Activated CD4-positive, alpha-beta memory T cell treated with anti-CD3 and anti-CD28 coated beads, Interleukin-2, amount 10 ng/mL, durations not matched to agents 7 days and 5 days (primary cell): ENCODE measurements around the gene TOB2. TPM values are rescaled to one million over a fixed set of nuclear protein-coding genes. Genes with fewer than 3 reads are reported as not detected.

Source experiments
- CTCF ChIA-PET: fragments of 350-600 bp; sonication (Branson Sonifier 250); formaldehyde crosslinking; loops from one replicate; lab custom pipeline; 2021; ENCODE audit warnings: antibody characterized with exemption, inconsistent platforms; lab: Charles Lee
- POLR2A ChIA-PET: fragments of 350-600 bp; sonication (Branson Sonifier 250); formaldehyde crosslinking; loops from one replicate; lab custom pipeline; 2021; ENCODE audit warnings: antibody characterized with exemption; lab: Charles Lee
- DNase-seq: peaks from one replicate; pipeline ENCODE4 v3.0.0-alpha.2; 2020
- H3K27ac Mint-ChIP-seq: one replicate; pipeline ENCODE4 v1.8.0; 2021; ENCODE audit warnings: mild to moderate bottlenecking, mixed read lengths
- H3K27me3 Mint-ChIP-seq: one replicate; pipeline ENCODE4 v1.8.0; 2021; ENCODE audit warnings: mixed read lengths
- H3K36me3 Mint-ChIP-seq: one replicate; pipeline ENCODE4 v1.8.0; 2021; ENCODE audit warnings: low read depth, mixed read lengths
- H3K4me1 Mint-ChIP-seq: one replicate; pipeline ENCODE4 v1.8.0; 2021; ENCODE audit warnings: mixed read lengths
- H3K4me3 Mint-ChIP-seq: one replicate; pipeline ENCODE4 v1.8.0; 2021; ENCODE audit warnings: mild to moderate bottlenecking, mixed read lengths
- H3K9me3 Mint-ChIP-seq: one replicate; pipeline ENCODE4 v1.8.0; 2021; ENCODE audit warnings: mixed read lengths
- total RNA-seq, 2 experiments: library from RNA; stranded (reverse); gene quantifications; one replicate each; pipeline ENCODE4 v1.2.3, GENCODE V29; 2021

TOB2 gene
- 10 to 100 TPM; 38.7 to 41.2 TPM for total RNA-seq

- peak within 1 kb of the TSS; percentile 95 for H3K4me3 Mint-ChIP-seq
- H3K36me3 Mint-ChIP-seq, result peaks cover 31% of the 10 kb centered on the region
- ChIA-PET CTCF (interaction anchor here (0.5 to 3.0 kb wide), 6 partner anchors 10 to 919 kb away, joined by 3 to 11 read pairs (median 3); partner anchors contain the start of genes ACO2, PHF5A and PMM1), POLR2A (interaction anchor here (0.6 to 5.0 kb wide), 31 partner anchors 9 to 592 kb away, joined by 3 to 136 read pairs (median 7); partner anchors contain the start of genes ACO2, DESI1, PHF5A and PMM1)
- no peaks in the 10 kb centered on the region for H3K9me3 Mint-ChIP-seq
- H3K27me3 Mint-ChIP-seq, result no peaks in the 10 kb centered on the region
- peak within 1 kb of the TSS; percentile 93 for H3K27ac Mint-ChIP-seq
- peak; percentile 95 for DNase-seq
- peaks cover 33% of the 10 kb centered on the region for H3K4me1 Mint-ChIP-seq
Measured at GRCh38 chr22:41446639-41447434, at the start of gene TOB2. Gene TOB2 (minus strand): TSS chr22:41446801. CDS start chr22:41437345, 9,456 bp downstream.

GRCh38 chr22:41491374-41492100 lies 44.9 kb upstream of the TOB2 start:
- H3K4me3 Mint-ChIP-seq, result no peak overlapping the region
- ChIA-PET POLR2A (no interaction called here), CTCF (interaction anchor here (0.6 to 1.1 kb wide), 2 partner anchors 35 to 106 kb away, joined by 3 read pairs; no protein-coding TSS in a partner anchor)
- H3K4me1 Mint-ChIP-seq, result peaks cover 3% of the 10 kb centered on the region
- H3K27me3 Mint-ChIP-seq, result no peaks in the 10 kb centered on the region
- no peaks in the 10 kb centered on the region for H3K36me3 Mint-ChIP-seq
- no peak overlapping the region for H3K27ac Mint-ChIP-seq
- H3K9me3 Mint-ChIP-seq, result no peaks in the 10 kb centered on the region
- no peak for DNase-seq

- H3K36me3 Mint-ChIP-seq, result no peaks in the 10 kb centered on the region
- ChIA-PET CTCF (interaction anchor here (2.0 kb wide), 1 partner anchor 85 kb away, joined by 6 read pairs; no protein-coding TSS in a partner anchor), POLR2A (interaction anchor here (1.3 kb wide), 1 partner anchor 20 kb away, joined by 5 read pairs; the partner anchor contains the start of genes ACO2 and PHF5A)
- no peak for DNase-seq
- H3K9me3 Mint-ChIP-seq, result no peaks in the 10 kb centered on the region
- no peaks in the 10 kb centered on the region for H3K27me3 Mint-ChIP-seq
- peaks cover 13% of the 10 kb centered on the region for H3K4me1 Mint-ChIP-seq
- no peak overlapping the region for H3K4me3 Mint-ChIP-seq
- no peak overlapping the region for H3K27ac Mint-ChIP-seq
Measured at GRCh38 chr22:41488596-41489385, 42.2 kb upstream of the TOB2 start.

GRCh38 chr22:41488076-41488475 lies 41.5 kb upstream of the TOB2 start:
- Mint-ChIP-seq H3K27me3 (no peaks in the 10 kb centered on the region), H3K36me3 (no peaks in the 10 kb centered on the region), H3K4me3 (no peak overlapping the region), H3K4me1 (peaks cover 15% of the 10 kb centered on the region), H3K9me3 (no peaks in the 10 kb centered on the region), H3K27ac (no peak overlapping the region)
- ChIA-PET POLR2A (interaction anchor here (1.3 kb wide), 1 partner anchor 20 kb away, joined by 5 read pairs; the partner anchor contains the start of genes ACO2 and PHF5A), CTCF (interaction anchor here (2.0 kb wide), 1 partner anchor 84 kb away, joined by 6 read pairs; no protein-coding TSS in a partner anchor)
- no peak for DNase-seq

GRCh38 chr22:41487037-41487935 lies 40.7 kb upstream of the TOB2 start:
- no peak for DNase-seq
- CTCF ChIA-PET, result no interaction called here
- Mint-ChIP-seq H3K36me3 (no peaks in the 10 kb centered on the region), H3K4me3 (no peak overlapping the region), H3K4me1 (peaks cover 19% of the 10 kb centered on the region), H3K9me3 (no peaks in the 10 kb centered on the region), H3K27ac (no peak overlapping the region), H3K27me3 (no peaks in the 10 kb centered on the region)
- POLR2A ChIA-PET, result interaction anchor here (1.3 kb wide), 1 partner anchor 19 kb away, joined by 3 read pairs; the partner anchor contains the start of genes ACO2 and PHF5A

GRCh38 chr22:41485033-41485432 lies 38.4 kb upstream of the TOB2 start:
- H3K36me3 Mint-ChIP-seq, result no peaks in the 10 kb centered on the region
- H3K27me3 Mint-ChIP-seq, result no peaks in the 10 kb centered on the region
- DNase-seq, result no peak
- no peak overlapping the region for H3K4me3 Mint-ChIP-seq
- peaks cover 20% of the 10 kb centered on the region for H3K4me1 Mint-ChIP-seq
- ChIA-PET POLR2A (interaction anchor here (0.6 to 1.0 kb wide), 2 partner anchors 72 to 590 kb away, joined by 3 read pairs; no protein-coding TSS in a partner anchor), CTCF (interaction anchor here (0.6 to 1.2 kb wide), 2 partner anchors 16 to 617 kb away, joined by 3 read pairs; partner anchors contain the start of genes ACO2 and PHF5A)
- H3K9me3 Mint-ChIP-seq, result no peaks in the 10 kb centered on the region
- peak overlapping the region; percentile 19 for H3K27ac Mint-ChIP-seq

GRCh38 chr22:41482319-41482935 lies 35.8 kb upstream of the TOB2 start:
- no peak overlapping the region for H3K4me3 Mint-ChIP-seq
- no peaks in the 10 kb centered on the region for H3K9me3 Mint-ChIP-seq
- peaks cover 17% of the 10 kb centered on the region for H3K4me1 Mint-ChIP-seq
- H3K27ac Mint-ChIP-seq, result no peak overlapping the region
- ChIA-PET CTCF (interaction anchor here (0.5 kb wide), 1 partner anchor 102 kb away, joined by 3 read pairs; no protein-coding TSS in a partner anchor), POLR2A (interaction anchor here (1.5 kb wide), 1 partner anchor 14 kb away, joined by 6 read pairs; the partner anchor contains the start of genes ACO2 and PHF5A)
- no peak for DNase-seq
- no peaks in the 10 kb centered on the region for H3K36me3 Mint-ChIP-seq
- H3K27me3 Mint-ChIP-seq, result no peaks in the 10 kb centered on the region

GRCh38 chr22:41481925-41482318 lies 35.3 kb upstream of the TOB2 start:
- H3K9me3 Mint-ChIP-seq, result no peaks in the 10 kb centered on the region
- H3K4me3 Mint-ChIP-seq, result no peak overlapping the region
- no peaks in the 10 kb centered on the region for H3K36me3 Mint-ChIP-seq
- ChIA-PET CTCF (interaction anchor here (0.5 kb wide), 1 partner anchor 102 kb away, joined by 3 read pairs; no protein-coding TSS in a partner anchor), POLR2A (interaction anchor here (1.5 kb wide), 1 partner anchor 13 kb away, joined by 6 read pairs; the partner anchor contains the start of genes ACO2 and PHF5A)
- H3K27ac Mint-ChIP-seq, result no peak overlapping the region
- peaks cover 17% of the 10 kb centered on the region for H3K4me1 Mint-ChIP-seq
- no peaks in the 10 kb centered on the region for H3K27me3 Mint-ChIP-seq
- DNase-seq, result no peak

GRCh38 chr22:41481131-41481830 lies 34.7 kb upstream of the TOB2 start:
- Mint-ChIP-seq H3K4me3 (no peak overlapping the region), H3K9me3 (no peaks in the 10 kb centered on the region), H3K27me3 (no peaks in the 10 kb centered on the region), H3K36me3 (no peaks in the 10 kb centered on the region), H3K27ac (no peak overlapping the region), H3K4me1 (peaks cover 17% of the 10 kb centered on the region)
- CTCF ChIA-PET, result interaction anchor here (0.9 kb wide), 1 partner anchor 18 kb away, joined by 3 read pairs; no protein-coding TSS in a partner anchor
- POLR2A ChIA-PET, result interaction anchor here (1.5 kb wide), 1 partner anchor 13 kb away, joined by 6 read pairs; the partner anchor contains the start of genes ACO2 and PHF5A
- DNase-seq, result no peak

- H3K9me3 Mint-ChIP-seq, result no peaks in the 10 kb centered on the region
- H3K4me3 Mint-ChIP-seq, result no peak overlapping the region
- H3K27ac Mint-ChIP-seq, result no peak overlapping the region
- ChIA-PET CTCF (interaction anchor here (0.9 kb wide), 1 partner anchor 19 kb away, joined by 3 read pairs; no protein-coding TSS in a partner anchor), POLR2A (interaction anchor here (4.0 kb wide), 1 partner anchor 11 kb away, joined by 29 read pairs; the partner anchor contains the start of genes ACO2 and PHF5A)
- H3K27me3 Mint-ChIP-seq, result no peaks in the 10 kb centered on the region
- peaks cover 13% of the 10 kb centered on the region for H3K4me1 Mint-ChIP-seq
- DNase-seq, result no peak
- H3K36me3 Mint-ChIP-seq, result no peaks in the 10 kb centered on the region
Measured at GRCh38 chr22:41480397-41480735, 33.8 kb upstream of the TOB2 start.
